IPS-18a (cell line): ENCODE results near the gene CAMK1D.

ENCODE experiments used
- H3K27ac ChIP-seq: one replicate; pipeline ENCODE4 v1.5.1; 2013; ENCODE audit warnings: low read length
- H3K27me3 ChIP-seq: one replicate; pipeline ENCODE4 v1.6.1; 2013; ENCODE audit warnings: mild to moderate bottlenecking, low read length; ENCODE audit not compliant: control insufficient read depth, insufficient read depth
- H3K36me3 ChIP-seq: one replicate; pipeline ENCODE4 v1.6.1; 2013; ENCODE audit warnings: low read depth, low read length; ENCODE audit not compliant: control insufficient read depth
- H3K4me1 ChIP-seq: one replicate; pipeline ENCODE4 v1.6.1; 2013; ENCODE audit warnings: low read depth, low read length; ENCODE audit not compliant: control insufficient read depth
- H3K4me3 ChIP-seq: one replicate; pipeline ENCODE4 v1.5.1; 2013; ENCODE audit warnings: low read length
- H3K9ac ChIP-seq: one replicate; pipeline ENCODE4 v1.6.1; 2013; ENCODE audit warnings: mild to moderate bottlenecking, low read length, moderate library complexity
- H3K9me3 ChIP-seq: one replicate; pipeline ENCODE4 v1.6.1; 2013; ENCODE audit warnings: low read depth, low read length; ENCODE audit not compliant: control insufficient read depth

Gene CAMK1D

DNA sequence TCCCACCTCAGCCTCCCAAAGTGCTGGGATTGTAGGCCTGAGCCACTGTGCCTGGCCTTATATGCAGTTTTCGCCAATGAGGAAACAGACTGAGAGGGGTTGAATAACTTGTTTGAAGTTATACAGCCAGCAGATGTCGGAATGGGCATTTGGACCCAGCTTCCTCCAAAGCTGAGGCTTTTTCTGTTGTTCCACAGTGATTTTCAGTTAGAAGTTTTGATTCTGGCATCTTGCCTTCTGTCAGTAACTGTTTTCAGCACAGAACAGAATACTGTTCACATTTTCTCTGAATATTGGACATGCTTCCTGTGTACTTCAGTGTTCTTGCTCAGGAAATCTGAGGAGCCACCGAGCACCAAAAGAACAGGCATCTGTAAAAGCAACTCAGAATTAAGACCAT, 287.2 kb downstream of the CAMK1D start:
- peaks cover 3% of the 10 kb centered on the region for H3K9me3 ChIP-seq
- no peaks in the 10 kb centered on the region for H3K36me3 ChIP-seq
- no peak overlapping the region for H3K27ac ChIP-seq
- H3K4me1 ChIP-seq: peaks cover 3% of the 10 kb centered on the region
- H3K4me3 ChIP-seq: no peak overlapping the region
- no peak overlapping the region for H3K9ac ChIP-seq
- H3K27me3 ChIP-seq: no peaks in the 10 kb centered on the region

GRCh38 chr10:12637649-12638048, 288.3 kb downstream of the CAMK1D start:
- H3K4me1 ChIP-seq: peaks cover 3% of the 10 kb centered on the region
- H3K27me3 ChIP-seq: no peaks in the 10 kb centered on the region
- no peaks in the 10 kb centered on the region for H3K36me3 ChIP-seq
- no peaks in the 10 kb centered on the region for H3K9me3 ChIP-seq
- H3K4me3 ChIP-seq: no peak overlapping the region
- no peak overlapping the region for H3K27ac ChIP-seq
- H3K9ac ChIP-seq: no peak overlapping the region

DNA sequence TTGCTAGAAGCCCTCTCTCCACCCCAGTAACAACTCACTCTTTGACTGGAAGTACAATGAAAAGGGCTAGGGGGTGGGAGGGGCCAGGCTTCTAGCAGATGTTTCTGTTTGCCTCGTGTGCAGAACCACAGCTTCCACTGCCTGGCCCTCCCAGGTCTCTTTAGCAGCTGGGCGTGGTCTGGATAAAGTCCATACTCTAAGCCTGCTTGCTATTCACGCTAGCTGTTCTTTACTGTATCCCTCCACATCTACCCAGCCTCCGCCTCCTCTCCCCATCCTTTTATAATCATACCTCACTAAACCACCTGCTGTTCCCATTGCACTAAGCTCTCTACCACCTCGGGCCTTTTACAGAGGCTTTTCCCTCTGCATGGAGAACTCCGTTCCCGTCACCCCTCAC, 288.8 kb downstream of the CAMK1D start:
- H3K9ac ChIP-seq: no peak overlapping the region
- H3K9me3 ChIP-seq: no peaks in the 10 kb centered on the region
- H3K36me3 ChIP-seq: no peaks in the 10 kb centered on the region
- H3K27me3 ChIP-seq: no peaks in the 10 kb centered on the region
- H3K27ac ChIP-seq: no peak overlapping the region
- no peak overlapping the region for H3K4me3 ChIP-seq
- H3K4me1 ChIP-seq: peaks cover 3% of the 10 kb centered on the region

DNA sequence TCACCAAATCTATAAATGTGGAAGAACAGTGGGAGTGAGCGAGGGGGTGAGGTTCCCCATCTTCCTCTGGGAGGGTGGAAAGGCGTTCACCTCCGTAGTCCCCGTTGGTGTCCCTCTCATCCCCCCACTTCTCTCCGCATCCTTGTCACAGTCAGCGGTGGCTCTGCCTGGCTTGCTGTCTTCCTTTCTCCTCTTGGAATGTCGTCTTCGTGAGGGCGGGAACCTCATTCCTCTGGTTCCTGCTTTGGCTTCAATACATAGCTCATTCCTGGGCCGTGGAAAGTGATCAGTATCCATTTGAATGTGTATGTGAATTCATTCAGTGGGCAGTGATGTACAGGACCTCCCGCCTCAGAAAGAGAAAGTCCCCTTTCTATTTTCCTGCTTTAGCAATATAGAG, 289.4 kb downstream of the CAMK1D start:
- no peaks in the 10 kb centered on the region for H3K36me3 ChIP-seq
- H3K27ac ChIP-seq: no peak overlapping the region
- H3K4me3 ChIP-seq: no peak overlapping the region
- peaks cover 3% of the 10 kb centered on the region for H3K4me1 ChIP-seq
- H3K9me3 ChIP-seq: no peaks in the 10 kb centered on the region
- H3K9ac ChIP-seq: no peak overlapping the region
- H3K27me3 ChIP-seq: no peaks in the 10 kb centered on the region

DNA sequence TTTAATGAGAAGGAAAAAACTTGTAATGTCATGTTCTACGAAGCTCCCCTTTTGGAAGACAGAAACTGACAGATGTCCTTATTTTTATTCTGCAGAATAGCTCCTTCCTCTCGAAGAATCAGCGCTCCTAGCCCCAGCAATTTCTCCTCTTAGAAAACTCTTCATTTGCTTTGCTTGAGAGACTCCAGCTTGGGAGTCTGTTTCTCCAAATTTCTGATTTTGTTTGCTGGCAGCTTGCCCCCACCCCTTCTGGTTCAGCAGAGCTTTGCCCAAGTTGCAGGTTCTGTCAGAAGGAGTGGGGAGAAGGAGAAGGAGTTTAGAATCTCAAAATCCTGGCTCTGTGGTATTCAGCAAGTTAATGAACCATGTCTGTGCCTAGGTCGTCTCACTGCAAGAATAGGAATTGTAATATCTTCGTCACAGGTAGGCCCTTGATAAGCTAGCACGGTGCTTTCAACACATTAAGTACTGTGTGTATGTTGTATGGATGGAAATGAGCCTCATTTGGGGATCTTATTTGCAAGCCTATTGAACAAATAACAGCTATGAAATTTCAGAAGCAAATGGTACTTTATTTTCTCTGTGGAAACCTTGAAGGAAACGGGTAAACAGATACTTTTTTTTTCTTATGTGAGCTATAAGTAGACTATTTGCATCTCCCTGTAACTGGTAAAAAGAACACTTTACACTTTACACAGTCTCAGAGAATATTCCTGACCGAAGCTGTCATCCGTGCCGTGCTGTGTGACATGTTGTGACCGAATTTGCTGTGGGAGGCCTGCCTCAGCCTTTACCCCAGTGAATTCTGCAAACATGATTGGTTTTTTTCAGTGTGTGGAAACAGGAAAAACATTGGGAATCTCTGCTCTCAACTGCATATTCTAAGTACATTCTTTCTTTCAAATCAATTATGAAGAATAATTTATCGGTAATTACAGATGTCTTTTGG, 290.9 kb downstream of the CAMK1D start:
- Histone ChIP-seq H3K36me3 (no peaks in the 10 kb centered on the region), H3K27ac (no peak overlapping the region), H3K27me3 (no peaks in the 10 kb centered on the region)

DNA sequence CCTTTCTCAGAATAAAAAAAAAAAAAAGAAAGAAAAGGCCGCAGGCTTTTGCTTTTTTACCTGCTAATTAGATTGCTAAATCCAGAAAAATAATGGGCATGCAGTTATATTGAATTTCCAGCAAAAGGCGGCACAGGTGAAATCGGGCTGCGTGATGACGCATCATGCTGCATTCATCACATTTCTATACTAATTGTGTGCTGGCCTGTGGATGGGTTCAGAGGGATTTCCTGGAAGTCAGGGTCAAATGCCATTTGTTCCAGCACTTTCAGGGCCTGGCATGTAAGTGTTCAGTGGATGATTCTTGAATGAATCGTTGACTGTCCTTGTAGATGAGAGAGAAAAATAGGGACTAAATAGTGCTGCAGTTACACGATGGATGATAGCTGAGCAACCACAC, 292.7 kb downstream of the CAMK1D start:
- Histone ChIP-seq H3K9ac (no peak overlapping the region), H3K27ac (no peak overlapping the region), H3K36me3 (no peaks in the 10 kb centered on the region), H3K4me1 (peaks cover 3% of the 10 kb centered on the region), H3K9me3 (no peaks in the 10 kb centered on the region), H3K4me3 (no peak overlapping the region), H3K27me3 (no peaks in the 10 kb centered on the region)

More for the DNA sequence above, 290.9 kb downstream of the CAMK1D start:
- H3K4me3 ChIP-seq: no peak overlapping the region
- H3K9me3 ChIP-seq: no peaks in the 10 kb centered on the region
- H3K9ac ChIP-seq: no peak overlapping the region
- H3K4me1 ChIP-seq: peaks cover 3% of the 10 kb centered on the region

DNA sequence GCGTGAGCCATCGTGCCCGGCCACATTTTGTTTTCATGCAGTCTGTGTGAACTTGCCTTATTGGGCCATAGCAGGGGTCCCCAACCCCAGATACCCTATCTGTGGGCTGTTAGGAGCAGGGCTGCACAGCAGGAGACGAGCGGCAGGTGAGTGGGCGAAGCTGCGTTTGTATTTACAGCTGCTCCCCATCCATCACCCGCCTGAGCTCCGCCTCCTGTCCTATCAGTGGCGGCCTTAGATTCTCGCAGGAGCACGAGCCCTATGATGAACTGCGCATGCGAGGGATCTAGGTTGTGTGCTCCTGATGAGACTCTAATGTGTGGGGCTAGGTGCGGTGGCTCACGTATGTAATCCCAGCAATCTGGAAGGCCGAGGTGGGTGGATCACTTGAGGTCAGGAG, 293.9 kb downstream of the CAMK1D start:
- no peak overlapping the region for H3K27ac ChIP-seq
- H3K36me3 ChIP-seq: no peaks in the 10 kb centered on the region
- H3K9me3 ChIP-seq: no peaks in the 10 kb centered on the region
- H3K4me1 ChIP-seq: peaks cover 2% of the 10 kb centered on the region
- H3K4me3 ChIP-seq: no peak overlapping the region
- H3K27me3 ChIP-seq: no peaks in the 10 kb centered on the region
- no peak overlapping the region for H3K9ac ChIP-seq

- Histone ChIP-seq H3K9ac (no peak overlapping the region), H3K27me3 (no peaks in the 10 kb centered on the region), H3K4me1 (no peaks in the 10 kb centered on the region), H3K36me3 (no peaks in the 10 kb centered on the region), H3K9me3 (no peaks in the 10 kb centered on the region), H3K27ac (no peak overlapping the region), H3K4me3 (no peak overlapping the region)
These were observed 295.2 kb downstream of the CAMK1D start for GRCh38 chr10:12644380-12645144.

- H3K27ac ChIP-seq: no peak overlapping the region
- H3K9ac ChIP-seq: no peak overlapping the region
- no peaks in the 10 kb centered on the region for H3K4me1 ChIP-seq
- H3K4me3 ChIP-seq: no peak overlapping the region
- H3K27me3 ChIP-seq: no peaks in the 10 kb centered on the region
- H3K9me3 ChIP-seq: no peaks in the 10 kb centered on the region
- no peaks in the 10 kb centered on the region for H3K36me3 ChIP-seq
These were observed 296.1 kb downstream of the CAMK1D start for GRCh38 chr10:12645449-12645848.

DNA sequence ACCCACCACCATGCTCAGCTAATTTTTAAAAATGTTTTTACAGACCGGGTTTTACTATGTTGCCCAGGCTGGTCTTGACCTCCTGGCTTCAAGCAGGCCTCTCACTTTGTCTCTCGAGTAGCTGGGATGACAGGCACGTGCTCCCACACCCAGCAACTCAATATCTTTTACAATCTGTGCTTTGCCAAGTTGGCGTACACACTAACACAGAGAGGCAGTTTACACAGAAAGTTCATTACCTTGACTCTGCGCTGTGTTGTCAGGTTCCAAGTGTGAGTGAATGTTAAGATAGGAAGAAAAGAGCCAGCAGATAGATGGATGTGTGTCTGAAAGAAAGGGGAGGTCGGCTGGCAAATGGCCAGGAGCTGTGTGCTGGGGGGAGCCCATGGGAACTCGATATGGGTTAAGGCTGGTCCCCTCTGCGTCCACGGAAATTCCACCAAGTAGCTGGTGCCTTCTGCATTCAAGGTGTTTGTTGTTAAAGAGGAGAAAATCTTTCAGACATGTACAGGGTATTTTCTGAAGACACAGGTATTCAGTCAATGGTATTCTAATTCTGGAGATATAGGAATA, 299.8 kb downstream of the CAMK1D start:
- Histone ChIP-seq H3K27ac (no peak overlapping the region), H3K4me1 (no peaks in the 10 kb centered on the region), H3K36me3 (no peaks in the 10 kb centered on the region), H3K27me3 (no peaks in the 10 kb centered on the region), H3K9ac (no peak overlapping the region), H3K9me3 (no peaks in the 10 kb centered on the region), H3K4me3 (no peak overlapping the region)

DNA sequence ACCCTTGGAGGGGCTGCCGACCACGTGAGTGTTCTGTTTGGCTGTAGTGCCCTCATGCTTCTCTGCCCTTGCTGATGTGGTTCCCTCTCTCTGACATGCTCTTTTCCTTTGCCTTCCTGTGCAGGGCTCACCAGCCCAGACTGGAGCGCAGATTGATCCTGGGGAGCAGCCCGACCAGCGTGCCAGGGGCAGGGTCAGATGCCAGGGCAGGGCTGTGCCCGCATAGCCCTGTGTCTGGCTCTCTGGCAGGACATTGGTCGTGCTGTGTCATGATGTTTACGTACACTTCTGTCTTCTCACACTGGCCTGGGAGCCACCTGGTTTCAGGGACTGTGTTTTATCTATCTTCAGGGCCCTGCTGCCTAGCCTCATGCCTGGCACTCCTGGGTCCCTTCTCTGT, 300.8 kb downstream of the CAMK1D start:
- no peak overlapping the region for H3K27ac ChIP-seq
- no peak overlapping the region for H3K9ac ChIP-seq
- H3K36me3 ChIP-seq: no peaks in the 10 kb centered on the region
- H3K4me1 ChIP-seq: no peaks in the 10 kb centered on the region
- H3K4me3 ChIP-seq: no peak overlapping the region
- no peaks in the 10 kb centered on the region for H3K9me3 ChIP-seq
- H3K27me3 ChIP-seq: no peaks in the 10 kb centered on the region
